ENCODE measurements around the gene TNFAIP8L2.
A peak's percentile ranks its signal among the peaks of the same experiment; 100 is the strongest.
"Not testable (repeated sequence)": the region's sequence is repeated elsewhere in the genome, so short reads cannot be mapped to it uniquely, and the experiment has no call there.

TNFAIP8L2 gene

DNA sequence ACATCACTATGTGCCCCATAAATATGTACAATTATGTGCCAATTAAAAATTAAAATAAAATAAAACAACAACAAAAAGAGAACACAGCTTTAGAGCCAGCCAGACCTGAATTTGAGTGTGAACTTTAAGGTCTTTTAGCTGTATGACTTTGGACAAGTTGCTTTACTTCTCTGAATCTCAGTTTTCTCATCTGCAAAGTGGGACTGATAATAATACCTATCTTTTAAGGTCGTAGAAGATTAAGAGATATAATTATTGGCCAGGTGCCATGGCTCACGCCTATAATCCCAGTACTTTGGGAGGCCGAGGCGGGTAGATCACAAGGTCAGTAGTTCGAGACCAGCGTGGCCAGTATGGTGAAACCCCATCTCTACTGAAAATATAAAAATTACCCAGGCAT, 36.9 kb downstream of the TNFAIP8L2 start:
- no peak for DNase-seq

DNA sequence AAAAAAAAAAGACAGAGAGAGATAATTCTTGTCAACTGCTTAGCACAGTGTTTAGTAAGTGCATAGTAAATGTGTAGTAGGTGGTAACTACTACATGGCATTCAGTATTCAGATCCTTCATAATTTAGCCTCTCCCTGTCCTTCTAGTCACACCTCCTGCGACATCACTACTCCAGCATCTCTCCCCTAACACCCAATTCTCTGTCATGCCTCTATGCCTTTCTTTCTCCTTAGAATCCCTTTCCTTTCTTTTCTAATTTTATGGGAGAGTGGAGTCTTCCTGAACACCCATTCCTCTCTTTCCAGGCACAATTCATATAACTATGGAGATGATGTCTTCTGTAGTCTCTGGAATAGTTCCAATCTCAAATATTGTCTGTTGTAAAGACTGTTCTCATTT, 37.4 kb downstream of the TNFAIP8L2 start:
- DNase-seq = no peak

- not testable (repeated sequence) for DNase-seq
These were observed 38.6 kb downstream of the TNFAIP8L2 start for GRCh38 chr1:151194894-151195594.

GRCh38 chr1:151196292-151196800, 39.9 kb downstream of the TNFAIP8L2 start:
- DNase-seq = peak; percentile 93

DNA sequence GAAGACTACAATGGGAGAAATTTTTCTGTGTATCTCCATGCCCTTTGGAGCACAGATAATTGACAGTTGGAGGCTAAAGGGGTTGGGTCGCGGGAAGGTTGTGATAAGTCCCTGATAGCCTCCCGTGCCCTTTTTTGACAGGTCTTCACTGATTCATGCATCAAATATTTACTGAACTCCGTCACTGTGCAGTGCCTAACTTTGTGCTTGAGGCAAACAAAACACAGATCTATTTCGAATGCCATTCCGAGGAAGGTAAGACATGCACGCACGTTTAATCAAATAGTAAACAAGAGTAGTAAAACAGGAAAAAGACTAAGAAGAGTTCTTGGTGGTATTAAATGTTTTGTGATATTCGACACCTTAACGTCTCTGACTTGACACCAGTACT, 41.4 kb downstream of the TNFAIP8L2 start:
- no peak for DNase-seq

DNA sequence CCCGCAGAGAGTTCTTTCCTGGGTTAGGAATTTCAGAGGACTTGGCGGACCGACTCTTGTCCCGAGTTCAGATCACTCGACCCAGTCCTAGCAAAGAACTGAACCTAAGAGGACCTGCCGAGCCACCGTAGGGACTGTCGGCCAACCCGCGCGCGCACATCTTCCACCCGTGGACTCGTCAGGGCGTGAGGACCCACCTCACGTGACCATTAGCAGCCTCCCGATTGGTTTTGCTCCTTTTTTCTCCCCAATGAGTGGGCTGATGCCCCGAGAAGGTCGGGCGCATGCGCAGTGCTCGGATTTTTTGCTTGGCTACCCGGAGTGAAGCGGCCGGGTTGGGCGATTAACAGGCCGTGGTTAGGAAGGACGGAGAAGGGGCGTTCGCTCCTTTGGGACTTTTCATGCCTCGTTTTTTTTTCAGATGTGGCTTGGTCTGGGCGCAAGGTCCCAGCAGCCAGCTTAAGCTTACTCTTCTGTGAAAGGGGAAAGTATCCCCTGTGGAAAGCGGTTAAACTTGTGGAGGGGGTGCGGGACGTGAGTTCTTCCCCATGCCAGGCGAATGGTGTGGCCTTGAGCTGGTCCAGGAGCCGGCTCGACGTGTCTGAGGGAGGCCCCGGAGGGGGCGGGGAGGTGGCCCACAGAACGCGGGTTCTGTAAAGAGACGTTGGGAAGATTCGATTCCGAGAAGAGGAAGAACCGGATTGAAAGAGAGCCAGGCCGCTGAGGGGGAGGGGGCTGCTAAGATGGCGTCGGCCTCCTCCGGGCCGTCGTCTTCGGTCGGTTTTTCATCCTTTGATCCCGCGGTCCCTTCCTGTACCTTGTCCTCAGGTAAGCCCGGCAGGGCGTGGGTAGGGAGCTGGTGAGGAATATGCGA, 42.0 kb downstream of the TNFAIP8L2 start, which contains the start of gene PIP5K1A:
PIP5K1A (plus strand) TSS at position 299 of the 874 bp plus-strand sequence; CDS start at position 744, 445 bp downstream.
- peak; percentile 100 for DNase-seq

GRCh38 chr1:151199873-151200581, 43.6 kb downstream of the TNFAIP8L2 start:
- no peak for DNase-seq

GRCh38 chr1:151205381-151205965, 49.0 kb downstream of the TNFAIP8L2 start:
- not testable (repeated sequence) for DNase-seq
